Activated CD8-positive, alpha-beta T cell treated with anti-CD3 and anti-CD28 coated beads, Interleukin-2, amount 10 ng/mL, durations not matched to agents 7 days and 5 days (primary cell): Measurements from ENCODE around the gene RCAN2. TPM values are rescaled to one million over a fixed set of nuclear protein-coding genes. Genes with fewer than 3 reads are reported as not detected.

ENCODE experiments used
- ATAC-seq: fragments of 150-1000 bp; cut with Tn5 transposase; one replicate; pipeline ENCODE4 v1.10.0; 2021; ENCODE audit warnings: moderate library complexity
- CTCF ChIA-PET: fragments of 350-600 bp; sonication (Branson Sonifier 250); formaldehyde crosslinking; loops from one replicate; lab custom pipeline; 2021; ENCODE audit warnings: antibody characterized with exemption; lab: Charles Lee
- POLR2A ChIA-PET: fragments of 350-600 bp; sonication (Branson Sonifier 250); formaldehyde crosslinking; loops from one replicate; lab custom pipeline; 2021; ENCODE audit warnings: antibody characterized with exemption; lab: Charles Lee
- DNase-seq: peaks from one replicate; pipeline ENCODE4 v3.0.0-alpha.2; 2020
- H3K27ac Mint-ChIP-seq: one replicate; pipeline ENCODE4 v1.8.0; 2021; ENCODE audit warnings: mild to moderate bottlenecking, mixed read lengths
- H3K27me3 Mint-ChIP-seq: one replicate; pipeline ENCODE4 v1.8.0; 2021; ENCODE audit warnings: low read depth, mixed read lengths
- H3K36me3 Mint-ChIP-seq: one replicate; pipeline ENCODE4 v1.8.0; 2021; ENCODE audit warnings: low read depth, mixed read lengths
- H3K4me1 Mint-ChIP-seq: one replicate; pipeline ENCODE4 v1.8.0; 2021; ENCODE audit warnings: low read depth, mixed read lengths
- H3K4me3 Mint-ChIP-seq: one replicate; pipeline ENCODE4 v1.8.0; 2021; ENCODE audit warnings: mild to moderate bottlenecking, mixed read lengths
- H3K9me3 Mint-ChIP-seq: one replicate; pipeline ENCODE4 v1.8.0; 2022; ENCODE audit warnings: mixed read lengths; ENCODE audit not compliant: insufficient read depth
- total RNA-seq, 2 experiments: library from RNA; stranded (reverse); gene quantifications; one replicate each; pipeline ENCODE4 v1.2.3, GENCODE V29; 2021

The RCAN2 gene
- total RNA-seq: not detected

- DNase-seq (peak; percentile 28), ATAC-seq (peak; percentile 83)
- Mint-ChIP-seq H3K4me3 (peak within 1 kb of the TSS; percentile 10), H3K27ac (no peak within 1 kb of the TSS), H3K4me1 (no peaks in the 10 kb centered on the region), H3K36me3 (no peaks in the 10 kb centered on the region), H3K27me3 (peaks cover 61% of the 10 kb centered on the region), H3K9me3 (no peaks in the 10 kb centered on the region)
- CTCF ChIA-PET: no interaction called here
- POLR2A ChIA-PET: no interaction called here
These were observed at the start of gene RCAN2 for GRCh38 chr6:46491201-46491627. Gene RCAN2 (minus strand): TSS chr6:46491449.

GRCh38 chr6:46539866-46540265, 48.6 kb upstream of the RCAN2 start:
- Mint-ChIP-seq H3K9me3 (no peaks in the 10 kb centered on the region), H3K27me3 (no peaks in the 10 kb centered on the region), H3K4me3 (no peak overlapping the region), H3K36me3 (no peaks in the 10 kb centered on the region), H3K4me1 (no peaks in the 10 kb centered on the region), H3K27ac (no peak overlapping the region)
- CTCF ChIA-PET: no interaction called here
- DNase-seq (no peak), ATAC-seq (no peak)
- POLR2A ChIA-PET: no interaction called here

- Mint-ChIP-seq H3K9me3 (no peaks in the 10 kb centered on the region), H3K27ac (no peak overlapping the region), H3K36me3 (no peaks in the 10 kb centered on the region), H3K27me3 (no peaks in the 10 kb centered on the region), H3K4me3 (no peak overlapping the region), H3K4me1 (no peaks in the 10 kb centered on the region)
- ChIA-PET CTCF (no interaction called here), POLR2A (no interaction called here)
- no peak for DNase-seq
- no peak for ATAC-seq
These were observed 47.7 kb upstream of the RCAN2 start for GRCh38 chr6:46538800-46539480.

GRCh38 chr6:46530896-46531295, 39.6 kb upstream of the RCAN2 start:
- H3K27ac Mint-ChIP-seq: no peak overlapping the region
- ChIA-PET CTCF (no interaction called here), POLR2A (no interaction called here)
- no peak overlapping the region for H3K4me3 Mint-ChIP-seq
- ATAC-seq (no peak), DNase-seq (no peak)
- no peaks in the 10 kb centered on the region for H3K4me1 Mint-ChIP-seq
- H3K9me3 Mint-ChIP-seq: no peaks in the 10 kb centered on the region
- H3K36me3 Mint-ChIP-seq: no peaks in the 10 kb centered on the region
- peaks cover 6% of the 10 kb centered on the region for H3K27me3 Mint-ChIP-seq

GRCh38 chr6:46528961-46529750, 37.9 kb upstream of the RCAN2 start:
- no peak overlapping the region for H3K4me3 Mint-ChIP-seq
- no peak overlapping the region for H3K27ac Mint-ChIP-seq
- POLR2A ChIA-PET: no interaction called here
- no peak for ATAC-seq
- CTCF ChIA-PET: no interaction called here
- no peaks in the 10 kb centered on the region for H3K4me1 Mint-ChIP-seq
- DNase-seq: no peak
- no peaks in the 10 kb centered on the region for H3K9me3 Mint-ChIP-seq
- H3K27me3 Mint-ChIP-seq: peaks cover 6% of the 10 kb centered on the region
- H3K36me3 Mint-ChIP-seq: no peaks in the 10 kb centered on the region

- ChIA-PET CTCF (no interaction called here), POLR2A (no interaction called here)
- H3K36me3 Mint-ChIP-seq: no peaks in the 10 kb centered on the region
- no peak overlapping the region for H3K4me3 Mint-ChIP-seq
- H3K27ac Mint-ChIP-seq: no peak overlapping the region
- ATAC-seq: no peak
- no peaks in the 10 kb centered on the region for H3K9me3 Mint-ChIP-seq
- no peaks in the 10 kb centered on the region for H3K4me1 Mint-ChIP-seq
- DNase-seq: no peak
- peaks cover 8% of the 10 kb centered on the region for H3K27me3 Mint-ChIP-seq
These were observed 35.4 kb upstream of the RCAN2 start for GRCh38 chr6:46526607-46527006.

- Mint-ChIP-seq H3K36me3 (no peaks in the 10 kb centered on the region), H3K4me3 (no peak overlapping the region)
- ATAC-seq: no peak
These were observed 34.3 kb upstream of the RCAN2 start for GRCh38 chr6:46525583-46525982.

GRCh38 chr6:46521464-46521971, 30.3 kb upstream of the RCAN2 start:
- ChIA-PET CTCF (no interaction called here), POLR2A (no interaction called here)
- no peak overlapping the region for H3K27ac Mint-ChIP-seq
- H3K27me3 Mint-ChIP-seq: peaks cover 6% of the 10 kb centered on the region
- no peaks in the 10 kb centered on the region for H3K4me1 Mint-ChIP-seq
- ATAC-seq (no peak), DNase-seq (no peak)
- no peaks in the 10 kb centered on the region for H3K36me3 Mint-ChIP-seq
- no peak overlapping the region for H3K4me3 Mint-ChIP-seq
- H3K9me3 Mint-ChIP-seq: no peaks in the 10 kb centered on the region

More at GRCh38 chr6:46525583-46525982, 34.3 kb upstream of the RCAN2 start:
- ChIA-PET CTCF (no interaction called here), POLR2A (no interaction called here)
- H3K27ac Mint-ChIP-seq: no peak overlapping the region
- no peak for DNase-seq
- H3K9me3 Mint-ChIP-seq: no peaks in the 10 kb centered on the region
- no peaks in the 10 kb centered on the region for H3K4me1 Mint-ChIP-seq
- H3K27me3 Mint-ChIP-seq: peaks cover 8% of the 10 kb centered on the region

GRCh38 chr6:46517202-46517601, 26.0 kb upstream of the RCAN2 start:
- POLR2A ChIA-PET: no interaction called here

GRCh38 chr6:46513533-46513932, 22.3 kb upstream of the RCAN2 start:
- no peaks in the 10 kb centered on the region for H3K9me3 Mint-ChIP-seq
- H3K27ac Mint-ChIP-seq: no peak overlapping the region
- POLR2A ChIA-PET: no interaction called here
- no peaks in the 10 kb centered on the region for H3K4me1 Mint-ChIP-seq
- CTCF ChIA-PET: no interaction called here
- H3K36me3 Mint-ChIP-seq: no peaks in the 10 kb centered on the region
- no peak for ATAC-seq
- H3K4me3 Mint-ChIP-seq: no peak overlapping the region
- no peak for DNase-seq
- peaks cover 10% of the 10 kb centered on the region for H3K27me3 Mint-ChIP-seq

More at GRCh38 chr6:46517202-46517601, 26.0 kb upstream of the RCAN2 start:
- Mint-ChIP-seq H3K36me3 (no peaks in the 10 kb centered on the region), H3K9me3 (no peaks in the 10 kb centered on the region), H3K4me1 (no peaks in the 10 kb centered on the region), H3K4me3 (no peak overlapping the region), H3K27me3 (peaks cover 6% of the 10 kb centered on the region), H3K27ac (no peak overlapping the region)
- CTCF ChIA-PET: no interaction called here
- ATAC-seq (no peak), DNase-seq (no peak)

- POLR2A ChIA-PET: no interaction called here
- no peak for DNase-seq
- no peak for ATAC-seq
- Mint-ChIP-seq H3K4me3 (no peak overlapping the region), H3K36me3 (no peaks in the 10 kb centered on the region), H3K4me1 (no peaks in the 10 kb centered on the region), H3K27me3 (peaks cover 6% of the 10 kb centered on the region), H3K9me3 (no peaks in the 10 kb centered on the region), H3K27ac (no peak overlapping the region)
- CTCF ChIA-PET: no interaction called here
These were observed 20.1 kb upstream of the RCAN2 start for GRCh38 chr6:46511320-46511719.

- POLR2A ChIA-PET: no interaction called here
These were observed 19.4 kb upstream of the RCAN2 start for GRCh38 chr6:46510651-46511050.

More at GRCh38 chr6:46510651-46511050, 19.4 kb upstream of the RCAN2 start:
- H3K27me3 Mint-ChIP-seq: peaks cover 8% of the 10 kb centered on the region
- DNase-seq (no peak), ATAC-seq (no peak)
- H3K4me3 Mint-ChIP-seq: no peak overlapping the region
- CTCF ChIA-PET: no interaction called here
- H3K36me3 Mint-ChIP-seq: no peaks in the 10 kb centered on the region
- H3K4me1 Mint-ChIP-seq: no peaks in the 10 kb centered on the region
- no peaks in the 10 kb centered on the region for H3K9me3 Mint-ChIP-seq
- H3K27ac Mint-ChIP-seq: no peak overlapping the region
